Stimulated activated CD8-positive, alpha-beta memory T cell treated with anti-CD3 and anti-CD28 coated beads, Interleukin-4, amount 100 ng/mL, for 24 hours (primary cell): Measurements from ENCODE around the gene VPS13D.
"Not testable (repeated sequence)": the region's sequence is repeated elsewhere in the genome, so short reads cannot be mapped to it uniquely, and the experiment has no call there.

Source experiments
- DNase-seq: peaks from one replicate; pipeline ENCODE4 v3.0.0-alpha.2; 2020; ENCODE audit warnings: low read depth

Gene VPS13D

DNA sequence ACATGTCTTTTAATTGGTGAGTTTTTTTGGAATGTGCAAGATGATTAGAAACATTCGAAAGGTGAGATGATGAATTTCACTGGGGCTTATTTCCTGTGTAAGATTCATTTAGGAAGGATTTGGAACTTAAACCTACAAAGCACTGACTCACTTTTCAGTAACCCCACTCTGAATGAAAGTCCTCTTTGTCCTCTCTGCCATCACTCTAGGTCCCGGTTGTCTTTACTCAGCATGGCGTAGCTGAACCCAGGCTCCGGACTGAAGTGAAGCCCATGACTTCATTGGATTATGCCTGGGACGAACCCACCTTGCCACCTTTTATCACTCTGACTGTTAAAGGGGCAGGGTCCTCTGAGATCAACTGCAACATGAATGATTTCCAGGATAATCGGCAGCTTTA, 139.4 kb downstream of the VPS13D start:
- DNase-seq = no peak

DNA sequence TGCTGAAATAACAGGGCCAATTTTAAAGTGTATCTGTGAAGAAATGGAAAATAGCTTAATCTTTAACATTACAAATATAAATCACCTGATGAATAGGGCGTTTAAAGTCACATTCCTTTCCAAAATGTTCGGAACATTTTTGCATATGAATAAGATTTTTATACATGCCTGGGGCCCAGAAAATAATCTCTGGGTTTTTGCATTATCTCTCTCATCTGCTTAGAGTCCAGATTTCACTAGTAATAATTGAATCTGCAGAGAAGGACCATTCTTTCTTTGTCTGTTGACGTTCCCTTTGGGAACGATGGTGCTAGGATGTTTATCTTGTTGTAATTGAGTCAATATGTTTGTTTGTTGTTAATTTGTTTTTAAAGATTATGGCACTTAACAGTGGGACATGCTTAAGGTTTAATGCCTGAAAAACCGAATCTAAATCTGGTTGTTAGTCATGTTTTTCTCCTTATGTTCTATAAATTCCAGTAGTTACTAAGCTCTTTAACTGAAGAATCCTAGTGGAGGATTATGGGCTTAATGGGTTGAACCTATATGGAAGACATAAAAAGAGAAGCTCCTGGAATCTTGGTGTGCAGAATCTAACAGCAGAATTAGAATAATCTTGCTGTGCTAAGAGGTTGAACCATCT, 140.6 kb downstream of the VPS13D start:
- DNase-seq = no peak

DNA sequence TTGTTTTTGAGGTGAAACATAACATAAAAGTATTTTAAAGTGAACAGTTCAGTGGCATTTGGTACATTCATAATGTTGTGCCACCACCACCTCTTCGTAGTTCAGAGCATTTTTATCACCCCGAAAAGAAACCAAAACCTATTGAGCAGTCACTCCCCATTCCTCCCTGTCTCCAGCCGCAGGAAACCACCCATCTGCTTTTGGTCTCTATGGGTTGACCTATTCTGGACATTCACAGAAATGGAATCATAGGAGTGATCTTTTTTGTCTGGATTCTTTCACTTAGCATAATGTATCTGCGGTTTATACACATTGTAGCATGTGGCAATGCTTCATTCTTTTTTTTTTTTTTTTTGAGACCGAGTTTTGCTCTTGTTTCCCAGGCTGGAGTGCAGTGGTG, 141.2 kb downstream of the VPS13D start:
- no peak for DNase-seq

- no peak for DNase-seq
Observed at GRCh38 chr1:12372180-12372579, 142.3 kb downstream of the VPS13D start.

- no peak for DNase-seq
Observed at GRCh38 chr1:12372761-12373160, 142.9 kb downstream of the VPS13D start.

DNA sequence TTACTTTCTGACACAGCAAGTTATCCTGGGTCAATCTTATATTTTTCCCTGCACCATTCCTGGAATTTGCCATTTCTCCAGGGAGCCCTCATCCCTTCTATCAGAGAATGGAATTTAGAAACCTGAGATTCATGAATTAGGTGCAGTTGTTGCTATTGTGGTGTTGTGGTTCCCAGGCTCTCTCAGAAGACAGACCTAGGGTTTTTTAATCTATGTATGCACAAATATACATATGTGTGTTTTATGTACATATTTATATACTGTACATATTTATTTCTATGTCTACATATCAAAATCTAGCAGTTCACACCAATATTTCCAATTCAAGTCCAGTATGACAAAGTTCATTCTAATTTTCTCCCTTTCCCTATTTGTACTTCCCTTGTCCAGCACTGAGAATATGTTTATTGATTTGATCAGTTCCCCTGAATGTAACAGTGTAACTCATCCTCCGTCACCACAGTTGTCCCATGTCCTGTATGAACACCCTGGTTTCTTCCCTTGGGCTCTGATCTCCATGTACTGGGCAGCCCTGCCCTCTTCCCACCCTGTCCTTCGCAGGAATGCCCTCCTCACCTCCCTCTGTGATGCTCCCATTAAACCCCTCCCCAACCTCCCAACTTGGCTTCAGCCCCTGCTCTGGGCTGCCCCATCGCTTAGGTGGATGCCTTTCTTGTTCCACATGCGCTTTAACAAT, 145.5 kb downstream of the VPS13D start:
- DNase-seq = no peak

- no peak for DNase-seq
Observed at GRCh38 chr1:12376236-12377045, 146.6 kb downstream of the VPS13D start.

DNA sequence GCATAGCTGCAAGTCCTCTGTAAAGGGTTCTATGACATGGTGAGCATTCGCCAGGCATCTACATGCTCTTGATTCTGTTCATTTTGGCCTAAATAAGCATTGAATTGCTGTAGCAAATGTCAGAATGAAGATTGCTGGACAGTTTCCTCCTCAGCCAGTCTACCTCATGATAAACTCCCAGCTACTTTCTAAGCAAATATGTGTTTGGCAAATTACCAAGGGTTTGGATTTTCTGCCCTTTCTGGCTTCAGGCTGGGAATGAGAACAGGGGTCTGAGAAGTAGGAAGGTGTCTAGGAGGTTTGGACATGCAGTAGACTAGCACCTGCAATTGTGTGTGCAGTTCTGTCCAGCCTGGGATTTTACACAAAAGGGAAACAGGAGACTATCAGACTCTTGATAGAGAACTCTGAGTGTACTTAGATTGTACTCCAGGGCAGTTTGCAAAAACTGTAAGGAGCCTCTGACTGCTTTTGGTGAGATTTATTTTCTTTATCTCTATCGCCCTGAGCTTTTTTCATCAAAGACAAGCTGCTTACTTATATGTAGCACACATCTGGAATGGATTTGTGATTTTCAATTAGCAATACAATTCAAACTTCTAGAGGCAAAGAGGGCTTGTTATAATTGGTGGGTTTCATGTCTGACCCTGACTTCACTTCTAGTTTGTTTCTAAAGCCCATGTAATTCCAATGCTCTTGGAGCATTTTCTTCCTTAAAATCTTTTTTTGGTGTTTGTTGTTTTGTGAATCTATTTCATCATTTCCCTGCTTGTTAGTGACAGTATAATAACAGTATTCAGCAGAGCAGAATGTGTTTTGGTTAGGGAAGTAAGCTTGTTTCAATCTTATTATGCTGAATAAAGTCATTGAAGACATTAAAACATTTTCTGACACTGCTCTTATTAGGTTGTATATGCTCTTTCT, 150.8 kb downstream of the VPS13D start:
- no peak for DNase-seq

DNA sequence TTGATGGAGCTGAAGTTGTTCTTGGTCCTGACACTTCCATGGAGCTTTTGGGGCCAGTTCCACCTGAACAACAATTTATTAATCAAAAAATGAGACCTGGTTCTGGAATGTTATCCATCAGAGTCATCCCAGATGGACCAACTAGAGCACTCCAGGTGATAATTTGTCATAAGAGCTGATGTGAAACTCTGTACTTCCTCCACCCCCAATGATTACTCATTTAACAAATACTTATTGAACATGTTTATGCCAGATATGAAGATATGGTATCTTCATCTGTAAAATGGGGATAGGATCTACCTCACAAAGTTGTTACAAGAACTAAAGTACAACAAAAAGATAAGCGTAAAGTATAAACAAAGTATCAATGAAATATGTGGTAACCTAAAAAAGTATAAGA, 153.2 kb downstream of the VPS13D start:
- DNase-seq = no peak

DNA sequence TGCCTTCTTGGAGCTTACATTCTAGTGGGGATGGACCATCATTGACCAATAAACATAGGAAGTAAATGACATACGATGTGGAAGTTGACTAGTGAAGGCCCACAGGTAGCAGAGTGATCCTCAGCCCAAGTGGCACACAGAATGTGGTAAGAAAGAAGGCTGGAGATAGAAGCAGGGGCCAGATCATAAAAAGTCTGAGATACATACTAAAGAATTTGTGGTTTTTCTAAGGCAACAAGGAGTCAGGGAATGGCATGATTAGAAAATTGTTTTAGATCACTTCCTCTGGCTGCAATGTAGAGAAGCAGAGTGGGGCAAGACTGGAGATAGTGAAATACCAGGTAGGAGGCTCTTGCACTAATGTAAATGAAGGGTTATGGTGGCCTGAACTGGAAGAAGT, 154.0 kb downstream of the VPS13D start:
- no peak for DNase-seq

DNA sequence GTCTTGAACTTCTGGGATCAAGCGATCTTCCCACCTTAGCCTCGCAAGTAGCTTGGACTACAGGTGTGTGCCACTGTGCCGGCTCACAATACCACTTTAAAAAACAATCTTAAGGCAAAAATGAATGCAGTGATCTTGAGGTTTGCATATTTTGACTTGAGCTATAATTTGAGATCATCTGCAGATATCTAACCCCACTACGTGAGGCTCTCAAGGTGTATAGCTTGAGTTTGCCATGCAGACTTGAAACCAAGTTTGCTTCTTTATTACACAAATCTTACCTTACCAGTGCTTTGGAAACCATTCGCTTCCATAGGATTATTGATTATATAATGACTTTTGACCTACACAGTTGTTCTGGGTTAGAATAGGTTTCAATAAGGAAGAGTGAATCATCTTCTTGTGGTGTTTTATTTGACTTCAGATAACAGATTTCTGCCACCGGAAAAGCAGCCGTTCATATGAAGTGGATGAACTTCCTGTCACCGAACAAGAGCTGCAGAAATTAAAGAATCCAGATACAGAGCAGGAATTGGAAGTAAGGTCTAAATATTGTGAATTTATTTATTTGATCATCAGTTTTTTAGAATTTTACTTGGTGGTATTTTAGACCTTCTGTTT, 155.1 kb downstream of the VPS13D start:
- DNase-seq = no peak

DNA sequence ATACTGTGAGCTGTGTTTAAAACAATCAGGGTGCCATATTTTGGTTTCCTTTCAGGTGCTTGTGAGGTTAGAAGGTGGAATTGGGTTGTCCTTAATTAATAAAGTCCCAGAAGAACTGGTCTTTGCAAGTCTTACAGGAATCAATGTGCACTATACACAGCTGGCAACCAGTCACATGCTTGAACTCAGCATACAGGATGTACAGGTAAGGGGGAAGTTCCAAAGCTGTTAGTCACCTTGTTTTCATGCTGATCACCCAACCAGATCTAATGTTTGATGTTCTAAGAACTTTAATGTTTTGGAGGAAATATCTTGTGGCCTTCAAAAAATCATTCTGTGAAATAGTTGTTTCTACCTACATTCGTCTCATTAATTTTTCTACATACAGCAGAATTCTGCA, 156.3 kb downstream of the VPS13D start:
- DNase-seq = no peak

- DNase-seq = no peak
Observed at GRCh38 chr1:12387641-12388040, 157.8 kb downstream of the VPS13D start.

DNA sequence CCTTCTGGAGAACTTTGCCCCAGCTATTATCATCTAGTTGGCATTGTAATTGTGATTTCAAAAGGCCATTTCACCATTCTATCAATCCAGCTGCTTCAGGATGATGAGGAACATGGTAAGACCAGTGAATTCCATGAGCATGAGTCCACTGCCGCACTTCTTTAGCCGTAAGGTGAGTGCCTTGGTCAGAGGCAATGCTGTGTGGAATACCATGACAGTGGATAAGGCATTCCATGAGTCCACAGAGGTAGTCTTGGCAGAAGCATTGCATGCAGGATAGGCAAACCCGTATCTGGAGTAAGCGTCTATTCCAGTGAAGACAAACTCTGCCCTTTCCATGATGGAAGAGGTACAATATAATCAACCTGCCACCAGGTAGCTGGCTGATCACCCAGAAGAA, 160.5 kb downstream of the VPS13D start:
- DNase-seq = not testable (repeated sequence)

GRCh38 chr1:12397462-12398450, 167.9 kb downstream of the VPS13D start:
- DNase-seq = no peak

GRCh38 chr1:12398479-12398878, 168.6 kb downstream of the VPS13D start:
- DNase-seq = no peak

DNA sequence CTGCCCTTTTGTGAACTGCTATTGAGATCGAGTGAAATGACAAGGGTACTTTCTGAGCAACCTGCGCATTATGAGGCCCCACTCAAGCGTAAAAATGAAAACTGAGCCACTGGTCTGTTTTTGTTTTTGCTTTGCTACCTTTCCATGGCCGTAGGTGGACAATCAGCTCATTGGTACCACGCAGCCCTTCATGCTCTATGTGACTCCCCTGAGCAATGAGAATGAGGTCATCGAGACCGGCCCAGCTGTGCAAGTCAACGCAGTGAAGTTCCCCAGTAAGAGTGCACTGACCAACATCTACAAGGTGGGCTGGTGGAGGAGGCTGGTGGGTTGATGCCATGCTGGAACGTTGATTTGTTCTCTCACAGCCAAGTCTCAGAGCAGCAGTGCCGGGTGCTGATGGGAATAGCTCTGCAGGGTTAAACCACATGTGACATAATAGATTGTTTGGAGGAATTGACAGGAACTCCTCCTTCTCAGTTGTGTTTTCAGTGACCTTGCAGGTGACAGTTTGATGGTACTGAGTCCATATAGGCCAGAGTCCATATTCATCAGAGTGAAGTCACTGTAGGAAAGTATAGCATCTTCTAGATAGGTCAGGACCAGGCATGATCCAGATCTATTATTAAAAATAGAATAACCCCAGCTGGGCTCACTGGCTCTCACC, 170.3 kb downstream of the VPS13D start:
- DNase-seq = no peak

GRCh38 chr1:12402159-12402673, 172.4 kb downstream of the VPS13D start:
- DNase-seq = no peak

DNA sequence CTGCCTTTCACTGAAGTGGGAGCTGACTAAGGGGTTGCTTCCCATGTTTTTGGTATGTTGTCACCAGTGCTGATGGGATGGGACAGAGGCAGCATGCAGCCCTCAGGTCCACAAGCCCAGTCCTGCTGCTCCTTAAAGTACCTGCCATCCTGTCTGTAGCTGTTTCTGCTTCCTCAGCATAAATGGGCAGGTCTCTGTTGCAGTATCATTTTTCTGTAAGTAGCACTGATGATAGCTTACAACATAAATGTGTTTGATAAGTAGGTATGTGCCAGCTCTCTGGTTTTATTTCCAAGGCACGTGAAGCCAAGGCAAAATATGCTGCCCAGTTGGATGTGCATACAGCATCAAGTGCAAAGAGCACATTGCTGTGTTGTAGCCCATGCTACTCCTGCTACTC, 173.0 kb downstream of the VPS13D start:
- no peak for DNase-seq

- no peak for DNase-seq
Observed at GRCh38 chr1:12404918-12405317, 175.1 kb downstream of the VPS13D start.
